ENCODE data around the gene PRKCA.

PRKCA gene

DNA sequence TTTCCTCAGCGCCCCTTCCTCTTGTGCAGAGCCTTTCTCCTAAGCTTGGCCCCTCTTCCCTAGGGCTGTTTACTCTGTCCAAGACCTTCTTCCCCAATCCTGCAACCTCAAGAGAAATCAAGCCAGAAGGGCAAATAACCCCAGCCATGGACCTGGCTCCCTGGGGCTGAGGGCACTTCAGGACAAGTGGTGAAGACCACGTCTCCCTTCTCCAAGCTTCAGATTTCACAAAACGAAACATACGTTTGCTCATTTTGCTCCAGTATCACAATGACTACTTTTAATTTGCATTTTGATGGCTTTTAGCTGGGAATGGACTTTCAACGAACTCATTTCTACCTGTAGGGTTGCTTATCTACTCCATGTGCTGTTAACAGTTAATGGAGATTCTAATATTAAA, 392.7 kb downstream of the PRKCA start:
- H3K4me3 ChIP-seq (ENCODE audit: low read length, poor library complexity, severe bottlenecking), result no peak overlapping the region
- no peak overlapping the region for H2AFZ ChIP-seq (ENCODE audit: low read length)
- no peak for TF ChIP-seq EZH2phosphoT487 (IDR thresholded peaks at IDR 0.05; ENCODE audit: borderline replicate concordance)
- TF ChIP-seq, protein P1, sequence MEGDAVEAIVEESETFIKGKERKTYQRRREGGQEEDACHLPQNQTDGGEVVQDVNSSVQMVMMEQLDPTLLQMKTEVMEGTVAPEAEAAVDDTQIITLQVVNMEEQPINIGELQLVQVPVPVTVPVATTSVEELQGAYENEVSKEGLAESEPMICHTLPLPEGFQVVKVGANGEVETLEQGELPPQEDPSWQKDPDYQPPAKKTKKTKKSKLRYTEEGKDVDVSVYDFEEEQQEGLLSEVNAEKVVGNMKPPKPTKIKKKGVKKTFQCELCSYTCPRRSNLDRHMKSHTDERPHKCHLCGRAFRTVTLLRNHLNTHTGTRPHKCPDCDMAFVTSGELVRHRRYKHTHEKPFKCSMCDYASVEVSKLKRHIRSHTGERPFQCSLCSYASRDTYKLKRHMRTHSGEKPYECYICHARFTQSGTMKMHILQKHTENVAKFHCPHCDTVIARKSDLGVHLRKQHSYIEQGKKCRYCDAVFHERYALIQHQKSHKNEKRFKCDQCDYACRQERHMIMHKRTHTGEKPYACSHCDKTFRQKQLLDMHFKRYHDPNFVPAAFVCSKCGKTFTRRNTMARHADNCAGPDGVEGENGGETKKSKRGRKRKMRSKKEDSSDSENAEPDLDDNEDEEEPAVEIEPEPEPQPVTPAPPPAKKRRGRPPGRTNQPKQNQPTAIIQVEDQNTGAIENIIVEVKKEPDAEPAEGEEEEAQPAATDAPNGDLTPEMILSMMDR (conservative IDR thresholded peaks at IDR 0.05; ENCODE audit: low read length), result no peak
- H3K36me3 ChIP-seq (ENCODE audit: insufficient read depth, low read length), result no peaks in the 10 kb centered on the region
- no peaks in the 10 kb centered on the region for H3K9me2 ChIP-seq (replicated peaks; ENCODE audit: low read depth, low read length)
- no peak overlapping the region for H3K4me2 ChIP-seq (ENCODE audit: low read depth, low read length, poor library complexity, severe bottlenecking)
- no peaks in the 10 kb centered on the region for H3K9me3 ChIP-seq (ENCODE audit: insufficient read depth, low read depth, low read length)
- H3K9ac ChIP-seq (ENCODE audit: low read depth, low read length, poor library complexity, severe bottlenecking), result no peak overlapping the region
- no peaks in the 10 kb centered on the region for H3K4me1 ChIP-seq (ENCODE audit: insufficient read depth, low read length, poor library complexity, severe bottlenecking)
- no peaks in the 10 kb centered on the region for H4K20me1 ChIP-seq (ENCODE audit: insufficient read depth, low read length, poor library complexity, severe bottlenecking)
- no peaks in the 10 kb centered on the region for H3K27me3 ChIP-seq (ENCODE audit: insufficient read depth, low read length, poor library complexity, severe bottlenecking)
- no peaks in the 10 kb centered on the region for H3K79me2 ChIP-seq (ENCODE audit: insufficient read depth, low read length)
- no peaks in the 10 kb centered on the region for H3F3A ChIP-seq (ENCODE audit: low read depth)

DNA sequence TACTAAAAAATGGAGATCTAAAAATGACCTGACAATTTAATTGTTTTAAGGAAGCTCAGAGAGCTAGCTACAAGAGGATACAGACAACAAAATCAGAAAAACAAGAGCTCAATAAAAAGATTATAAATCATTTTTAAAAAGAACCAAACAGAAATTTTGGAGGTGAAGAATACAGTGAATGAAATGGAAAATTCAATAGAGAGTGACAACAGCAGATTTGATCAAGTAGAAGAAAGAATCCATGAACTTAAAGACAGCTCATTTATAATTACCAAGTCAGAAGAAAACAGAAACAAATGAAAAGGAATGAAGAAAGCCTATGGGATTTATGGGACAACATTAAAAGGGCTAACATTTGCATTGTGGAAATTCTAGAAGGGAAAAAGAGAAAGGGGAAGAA, 395.9 kb downstream of the PRKCA start:
- no peak for TF ChIP-seq EZH2phosphoT487 (IDR thresholded peaks at IDR 0.05; ENCODE audit: borderline replicate concordance)
- TF ChIP-seq, protein P1 (conservative IDR thresholded peaks at IDR 0.05; ENCODE audit: low read length), result no peak
- Histone ChIP-seq H3K79me2 (ENCODE audit: insufficient read depth, low read length) (no peaks in the 10 kb centered on the region), H3K4me3 (ENCODE audit: low read length, poor library complexity, severe bottlenecking) (no peak overlapping the region), H2AFZ (ENCODE audit: low read length) (no peak overlapping the region), H3K9ac (ENCODE audit: low read depth, low read length, poor library complexity, severe bottlenecking) (no peak overlapping the region), H3K4me2 (ENCODE audit: low read depth, low read length, poor library complexity, severe bottlenecking) (no peak overlapping the region), H3K36me3 (ENCODE audit: insufficient read depth, low read length) (no peaks in the 10 kb centered on the region), H3K4me1 (ENCODE audit: insufficient read depth, low read length, poor library complexity, severe bottlenecking) (no peaks in the 10 kb centered on the region), H3K27me3 (ENCODE audit: insufficient read depth, low read length, poor library complexity, severe bottlenecking) (no peaks in the 10 kb centered on the region), H3F3A (ENCODE audit: low read depth) (no peaks in the 10 kb centered on the region), H3K9me3 (ENCODE audit: insufficient read depth, low read depth, low read length) (no peaks in the 10 kb centered on the region), H3K9me2 (replicated peaks; ENCODE audit: low read depth, low read length) (no peaks in the 10 kb centered on the region), H4K20me1 (ENCODE audit: insufficient read depth, low read length, poor library complexity, severe bottlenecking) (no peaks in the 10 kb centered on the region)

DNA sequence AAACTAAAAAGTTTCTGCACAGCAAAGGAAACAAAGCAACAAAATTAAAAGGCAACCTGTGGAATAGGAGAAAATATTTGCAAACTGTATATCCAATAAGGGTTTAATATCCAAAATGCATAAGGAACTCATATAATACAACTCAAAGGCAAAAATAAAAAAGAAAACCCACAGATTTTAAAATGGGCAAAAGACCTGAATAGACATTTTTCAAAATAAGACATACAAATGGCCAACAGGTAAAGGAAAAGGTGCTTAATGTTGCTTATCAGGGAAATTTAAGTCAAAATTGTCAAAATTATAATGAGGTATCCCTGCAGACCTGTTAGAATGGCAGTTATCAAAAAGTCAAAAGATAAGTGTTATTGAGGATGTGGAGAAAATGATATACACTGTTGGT, 399.0 kb downstream of the PRKCA start:
- Histone ChIP-seq H3K9ac (ENCODE audit: low read depth, low read length, poor library complexity, severe bottlenecking) (no peak overlapping the region), H3K9me3 (ENCODE audit: insufficient read depth, low read depth, low read length) (no peaks in the 10 kb centered on the region), H3K4me3 (ENCODE audit: low read length, poor library complexity, severe bottlenecking) (no peak overlapping the region), H4K20me1 (ENCODE audit: insufficient read depth, low read length, poor library complexity, severe bottlenecking) (no peaks in the 10 kb centered on the region), H2AFZ (ENCODE audit: low read length) (no peak overlapping the region), H3K79me2 (ENCODE audit: insufficient read depth, low read length) (no peaks in the 10 kb centered on the region), H3K4me2 (ENCODE audit: low read depth, low read length, poor library complexity, severe bottlenecking) (no peak overlapping the region), H3F3A (ENCODE audit: low read depth) (no peaks in the 10 kb centered on the region), H3K27me3 (ENCODE audit: insufficient read depth, low read length, poor library complexity, severe bottlenecking) (no peaks in the 10 kb centered on the region), H3K36me3 (ENCODE audit: insufficient read depth, low read length) (no peaks in the 10 kb centered on the region), H3K9me2 (replicated peaks; ENCODE audit: low read depth, low read length) (no peaks in the 10 kb centered on the region), H3K4me1 (ENCODE audit: insufficient read depth, low read length, poor library complexity, severe bottlenecking) (peaks cover 9% of the 10 kb centered on the region)
- TF ChIP-seq, protein P1 (conservative IDR thresholded peaks at IDR 0.05; ENCODE audit: low read length), result no peak
- TF ChIP-seq EZH2phosphoT487 (IDR thresholded peaks at IDR 0.05; ENCODE audit: borderline replicate concordance), result no peak
